ENCODE results near the gene SLC45A3. TPM values are rescaled to one million over a fixed set of nuclear protein-coding genes. Genes with fewer than 3 reads are reported as not detected.

The SLC45A3 gene
- total RNA-seq, 1 donor from 2014 or later = 9.2 TPM

- TF ChIP-seq CTCF (IDR thresholded peaks at IDR 0.05; ENCODE audit: unreplicated experiment) = no peak
- Mint-ChIP-seq H3K9me3 (ENCODE audit: unreplicated experiment) (no peaks in the 10 kb centered on the region), H3K27ac (ENCODE audit: unreplicated experiment) (peak overlapping the region; percentile 82), H3K4me1 (ENCODE audit: unreplicated experiment) (peaks cover 40% of the 10 kb centered on the region), H3K36me3 (ENCODE audit: low read depth, unreplicated experiment) (peaks cover 8% of the 10 kb centered on the region), H3K27me3 (ENCODE audit: unreplicated experiment) (no peaks in the 10 kb centered on the region), H3K4me3 (ENCODE audit: unreplicated experiment) (no peak overlapping the region)
- DNase-seq (ENCODE audit: low spot score) = no peak
Observed at GRCh38 chr1:205610036-205610435, 70.3 kb downstream of the SLC45A3 start.

Other genes starting within 250 kb of the SLC45A3 start
- gene BLACAT1, start 224.5 kb downstream of the SLC45A3 start, total RNA-seq (ENCODE audit: unreplicated experiment) = 2.2 TPM
- 12.4 TPM for gene CDK18, start 175.8 kb downstream of the SLC45A3 start, total RNA-seq (ENCODE audit: unreplicated experiment)
- gene ELK4, start 48.5 kb downstream of the SLC45A3 start, total RNA-seq (ENCODE audit: unreplicated experiment) = 57.1 TPM
- gene NUCKS1, start 69.7 kb upstream of the SLC45A3 start, total RNA-seq (ENCODE audit: unreplicated experiment) = 170 TPM
- 19.4 TPM for gene RAB29, start 95.0 kb upstream of the SLC45A3 start, total RNA-seq (ENCODE audit: unreplicated experiment)
- 35.2 TPM for gene SLC41A1, start 132.7 kb upstream of the SLC45A3 start, total RNA-seq (ENCODE audit: unreplicated experiment)
- gene PM20D1, start 169.6 kb upstream of the SLC45A3 start, total RNA-seq (ENCODE audit: unreplicated experiment) = not detected

All from endothelial cell (in vitro differentiated cells).